Measurements from ENCODE around the gene EFR3B. TPM values are rescaled to one million over a fixed set of nuclear protein-coding genes. Genes with fewer than 3 reads are reported as not detected.

The EFR3B gene
- total RNA-seq, 1 donor from 2014 or later = 15.4 TPM

- peaks cover 6% of the 10 kb centered on the region for H3K9me3 Mint-ChIP-seq
- H3K4me3 Mint-ChIP-seq = no peak overlapping the region
Observed at GRCh38 chr2:25076749-25077148, 34.9 kb downstream of the EFR3B start.

GRCh38 chr2:25077789-25078169, 35.9 kb downstream of the EFR3B start:
- H3K4me3 Mint-ChIP-seq = no peak overlapping the region
- no peak for DNase-seq (ENCODE audit: low spot score in 2 of 2, unreplicated experiment in 2 of 2)
- TF ChIP-seq CTCF (IDR thresholded peaks at IDR 0.05; ENCODE audit: unreplicated experiment) = no peak
- peaks cover 24% of the 10 kb centered on the region for H3K4me1 Mint-ChIP-seq
- peaks cover 6% of the 10 kb centered on the region for H3K9me3 Mint-ChIP-seq
- peaks cover 5% of the 10 kb centered on the region for H3K36me3 Mint-ChIP-seq
- H3K27ac Mint-ChIP-seq = peak overlapping the region; percentile 71
- no peaks in the 10 kb centered on the region for H3K27me3 Mint-ChIP-seq (ENCODE audit: low read depth)

More at GRCh38 chr2:25076749-25077148, 34.9 kb downstream of the EFR3B start:
- Mint-ChIP-seq H3K4me1 (peaks cover 28% of the 10 kb centered on the region), H3K27ac (peak overlapping the region; percentile 60), H3K36me3 (peaks cover 5% of the 10 kb centered on the region), H3K27me3 (ENCODE audit: low read depth) (no peaks in the 10 kb centered on the region)
- TF ChIP-seq CTCF (IDR thresholded peaks at IDR 0.05; ENCODE audit: unreplicated experiment) = no peak
- DNase-seq (ENCODE audit: low spot score in 2 of 2, unreplicated experiment in 2 of 2) = no peak

- H3K4me3 Mint-ChIP-seq = no peak overlapping the region
- no peaks in the 10 kb centered on the region for H3K27me3 Mint-ChIP-seq (ENCODE audit: low read depth)
- H3K27ac Mint-ChIP-seq = peak overlapping the region; percentile 71
- no peak for TF ChIP-seq CTCF (IDR thresholded peaks at IDR 0.05; ENCODE audit: unreplicated experiment)
- peaks cover 6% of the 10 kb centered on the region for H3K9me3 Mint-ChIP-seq
- H3K4me1 Mint-ChIP-seq = peaks cover 21% of the 10 kb centered on the region
- H3K36me3 Mint-ChIP-seq = peaks cover 5% of the 10 kb centered on the region
- no peak for DNase-seq (ENCODE audit: low spot score in 2 of 2, unreplicated experiment in 2 of 2)
Observed at GRCh38 chr2:25078170-25079049, 36.5 kb downstream of the EFR3B start.

- Mint-ChIP-seq H3K9me3 (peaks cover 6% of the 10 kb centered on the region), H3K36me3 (peaks cover 3% of the 10 kb centered on the region), H3K4me1 (peaks cover 21% of the 10 kb centered on the region), H3K27me3 (ENCODE audit: low read depth) (no peaks in the 10 kb centered on the region), H3K4me3 (no peak overlapping the region), H3K27ac (peak overlapping the region; percentile 71)
- no peak for DNase-seq (ENCODE audit: low spot score in 2 of 2, unreplicated experiment in 2 of 2)
- no peak for TF ChIP-seq CTCF (IDR thresholded peaks at IDR 0.05; ENCODE audit: unreplicated experiment)
Observed at GRCh38 chr2:25079050-25079635, 37.3 kb downstream of the EFR3B start.

- Mint-ChIP-seq H3K4me3 (no peak overlapping the region), H3K4me1 (peaks cover 21% of the 10 kb centered on the region), H3K27me3 (ENCODE audit: low read depth) (no peaks in the 10 kb centered on the region), H3K27ac (no peak overlapping the region), H3K36me3 (no peaks in the 10 kb centered on the region), H3K9me3 (no peaks in the 10 kb centered on the region)
- DNase-seq (ENCODE audit: low spot score in 2 of 2, unreplicated experiment in 2 of 2) = no peak
- TF ChIP-seq CTCF (IDR thresholded peaks at IDR 0.05; ENCODE audit: unreplicated experiment) = no peak
Observed at GRCh38 chr2:25081237-25081790, 39.4 kb downstream of the EFR3B start.

Data from mesothelial cell of epicardium (in vitro differentiated cells).